Activated gamma-delta T cell (primary cell): ENCODE results near the gene TRMU.

Experiments
- DNase-seq: peaks from one replicate; lab custom pipeline; 2025; lab: John Stamatoyannopoulos, UW
- total RNA-seq, 2 donors: gene quantifications; one replicate each; lab custom pipeline; 2026; lab: John Stamatoyannopoulos, UW

The TRMU gene
- total RNA-seq: 78.7 to 87.8 reads per million in 2 donors

- DNase-seq: peak; percentile 57
Measured at GRCh38 chr22:46335201-46336118, at the start of gene TRMU. Gene TRMU, plus strand, starts transcription at chr22:46335714. Its CDS starts 51 bp downstream, at chr22:46335765.

- no peak for DNase-seq
Measured at GRCh38 chr22:46286006-46286405, 49.5 kb upstream of the TRMU start.

- DNase-seq: no peak
Measured at GRCh38 chr22:46286941-46287872, 48.3 kb upstream of the TRMU start.

- peak; percentile 29 for DNase-seq
Measured at GRCh38 chr22:46287873-46288751, 47.4 kb upstream of the TRMU start.

- DNase-seq: no peak
Measured at GRCh38 chr22:46288846-46289243, 46.7 kb upstream of the TRMU start.

GRCh38 chr22:46289244-46289891, 46.1 kb upstream of the TRMU start:
- peak; percentile 67 for DNase-seq

- no peak for DNase-seq
Measured at GRCh38 chr22:46290121-46290842, 45.2 kb upstream of the TRMU start.

GRCh38 chr22:46290843-46291785, 44.4 kb upstream of the TRMU start:
- DNase-seq: no peak

- no peak for DNase-seq
Measured at GRCh38 chr22:46292173-46292572, 43.3 kb upstream of the TRMU start.

- no peak for DNase-seq
Measured at GRCh38 chr22:46292732-46293131, 42.8 kb upstream of the TRMU start.

GRCh38 chr22:46293577-46294260, 41.8 kb upstream of the TRMU start:
- no peak for DNase-seq

- DNase-seq: no peak
Measured at GRCh38 chr22:46294784-46295183, 40.7 kb upstream of the TRMU start.

- no peak for DNase-seq
Measured at GRCh38 chr22:46295277-46295971, 40.1 kb upstream of the TRMU start.

- peak; percentile 93 for DNase-seq
Measured at GRCh38 chr22:46296257-46297150, 39.0 kb upstream of the TRMU start, which contains the start of gene GTSE1. Gene GTSE1, plus strand, starts transcription at chr22:46296870. Its CDS starts 531 bp downstream, at chr22:46297401.

- DNase-seq: no peak
Measured at GRCh38 chr22:46297151-46297812, 38.2 kb upstream of the TRMU start.

GRCh38 chr22:46299101-46299500, 36.4 kb upstream of the TRMU start:
- no peak for DNase-seq
